GM20000 (cell line): ENCODE data around the gene BEAN1.

Experiments used
- DNase-seq: peaks from one replicate; pipeline ENCODE4 v3.0.0; 2012; ENCODE audit warnings: low spot score
- CTCF ChIP-seq: IDR thresholded peaks from 2 replicates; pipeline ENCODE4 v1.5.1; 2012; ENCODE audit warnings: mild to moderate bottlenecking, control low read depth; ENCODE audit errors: extremely low read depth, missing control alignments

BEAN1 gene

GRCh38 chr16:66502020-66502913 lies 75.2 kb downstream of the BEAN1 start:
- TF ChIP-seq CTCF: no peak
- DNase-seq: no peak

DNA sequence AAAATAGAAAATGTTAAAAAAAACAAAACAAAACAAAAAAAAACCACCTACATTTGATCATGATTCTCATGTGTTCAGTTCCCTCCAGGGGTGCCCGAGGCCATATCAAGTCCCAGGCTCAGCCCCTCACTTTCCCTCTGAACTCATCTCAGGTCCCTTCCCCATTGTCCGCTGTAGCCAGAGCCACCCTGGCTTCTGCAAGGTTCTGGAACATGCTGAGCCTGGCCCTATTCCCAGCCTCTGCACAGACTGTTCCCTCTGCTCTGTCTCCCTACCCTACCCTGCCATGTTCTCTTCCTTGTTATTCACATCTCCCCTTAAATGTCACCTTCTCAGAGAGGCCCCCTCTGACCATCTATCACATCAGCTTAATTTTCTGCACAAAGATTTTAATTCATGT lies 75.9 kb downstream of the BEAN1 start:
- TF ChIP-seq CTCF: no peak
- no peak for DNase-seq

- DNase-seq: no peak
- TF ChIP-seq CTCF: no peak
Measured at GRCh38 chr16:66503612-66504011, 76.5 kb downstream of the BEAN1 start.

DNA sequence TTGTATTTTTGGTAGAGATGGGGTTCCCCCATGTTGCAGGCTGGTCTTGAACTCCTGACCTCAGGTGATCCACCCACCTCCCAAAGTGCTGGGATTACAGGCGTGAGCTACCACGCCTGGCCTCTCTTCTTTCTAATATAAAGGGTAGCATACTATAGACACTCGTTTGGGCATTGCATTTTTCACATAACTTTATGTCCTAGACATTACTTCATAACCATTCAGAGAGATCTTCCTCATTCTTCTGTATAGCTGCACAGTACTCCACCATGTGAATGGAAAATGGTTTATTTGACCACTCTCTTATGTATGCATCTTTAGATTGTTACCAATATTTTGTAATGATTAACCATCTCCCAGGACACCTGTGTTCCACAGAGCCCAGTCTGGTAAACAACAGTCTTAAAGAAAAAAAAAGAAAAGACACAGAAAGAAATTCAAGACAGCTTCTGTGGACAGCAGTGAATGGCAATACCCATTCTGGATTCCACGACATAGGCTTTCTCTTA lies 80.7 kb downstream of the BEAN1 start:
- no peak for DNase-seq
- no peak for TF ChIP-seq CTCF

DNA sequence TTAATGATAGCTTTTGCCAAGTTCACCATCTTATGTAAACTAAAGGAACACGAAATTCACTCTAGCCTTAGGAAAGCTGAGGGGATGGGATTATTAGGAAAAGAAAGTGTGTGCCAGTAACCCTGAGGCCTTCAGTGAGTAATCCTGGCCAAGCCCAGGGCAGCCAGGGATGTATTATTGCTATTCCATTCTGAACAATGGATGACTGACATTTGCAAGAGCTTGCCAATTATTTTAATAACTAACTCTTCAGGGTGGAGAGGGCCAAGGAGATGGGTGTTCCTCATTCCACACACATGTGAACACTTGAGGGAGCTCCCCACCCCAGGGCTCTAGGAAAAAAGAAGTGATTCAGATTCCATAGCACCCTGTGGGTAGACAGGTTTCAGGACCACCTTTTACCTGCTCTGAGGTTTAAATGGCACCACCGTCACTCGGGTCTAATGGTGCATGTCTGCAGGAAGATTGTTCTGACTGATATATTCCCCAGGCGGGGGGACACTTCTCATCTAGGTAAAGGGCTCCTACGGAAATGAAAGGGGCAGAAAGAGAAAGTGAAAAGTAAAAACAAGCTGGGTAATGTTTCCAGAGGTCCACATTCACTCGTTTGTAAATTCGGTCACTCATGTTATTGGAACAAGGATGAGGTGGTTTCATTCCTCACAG lies 81.3 kb downstream of the BEAN1 start:
- DNase-seq: no peak
- no peak for TF ChIP-seq CTCF

GRCh38 chr16:66508914-66509496 lies 81.9 kb downstream of the BEAN1 start:
- no peak for TF ChIP-seq CTCF
- no peak for DNase-seq

GRCh38 chr16:66509576-66509975 lies 82.5 kb downstream of the BEAN1 start:
- DNase-seq: no peak

More at GRCh38 chr16:66509576-66509975, 82.5 kb downstream of the BEAN1 start:
- no peak for TF ChIP-seq CTCF
